Loucy (cell line): ENCODE data around the gene TACO1.

Experiments used
- H2AFZ ChIP-seq: fragments of 200-600 bp; sonication (generic); 2 replicates; pipeline ENCODE4 v1.6.0; 2016; ENCODE audit warnings: antibody characterized with exemption, mild to moderate bottlenecking, low read length, moderate library complexity
- H3F3A ChIP-seq: fragments of 200-600 bp; 2 replicates; pipeline ENCODE4 v1.6.0; 2016; ENCODE audit warnings: antibody characterized with exemption, low read depth, mild to moderate bottlenecking
- H3K27me3 ChIP-seq: fragments of 200-600 bp; sonication (generic); 2 replicates; pipeline ENCODE4 v1.6.1; 2014; ENCODE audit warnings: low read length, mild to moderate bottlenecking; ENCODE audit not compliant: insufficient read depth, poor library complexity, severe bottlenecking
- H3K36me3 ChIP-seq: fragments of 200-600 bp; sonication (generic); 2 replicates; pipeline ENCODE4 v1.6.1; 2016; ENCODE audit warnings: low read length; ENCODE audit not compliant: insufficient read depth
- H3K4me1 ChIP-seq: fragments of 200-600 bp; sonication (generic); 2 replicates; pipeline ENCODE4 v1.5.1; 2014; ENCODE audit warnings: low read length, mild to moderate bottlenecking; ENCODE audit not compliant: insufficient read depth, poor library complexity, severe bottlenecking
- H3K4me2 ChIP-seq: fragments of 200-600 bp; sonication (generic); 2 replicates; pipeline ENCODE4 v1.6.0; 2014; ENCODE audit warnings: antibody characterized with exemption, low read length, low read depth, mild to moderate bottlenecking; ENCODE audit not compliant: poor library complexity, severe bottlenecking
- H3K4me3 ChIP-seq: fragments of 200-600 bp; sonication (generic); 2 replicates; pipeline ENCODE4 v1.5.1; 2014; ENCODE audit warnings: low read length, mild to moderate bottlenecking, mixed read lengths; ENCODE audit not compliant: poor library complexity, severe bottlenecking
- H3K79me2 ChIP-seq: fragments of 200-600 bp; sonication (generic); 2 replicates; pipeline ENCODE4 v1.6.1; 2014; ENCODE audit warnings: low read length; ENCODE audit not compliant: insufficient read depth
- H3K9ac ChIP-seq: fragments of 200-600 bp; sonication (generic); 2 replicates; pipeline ENCODE4 v1.6.0; 2014; ENCODE audit warnings: mild to moderate bottlenecking, low read depth, low read length, moderate library complexity; ENCODE audit not compliant: poor library complexity, severe bottlenecking
- H3K9me2 ChIP-seq: fragments of 200-600 bp; sonication (generic); replicated peaks from 2 replicates; pipeline ENCODE4 v1.6.1; 2016; ENCODE audit warnings: low read depth, low read length, mixed read lengths
- H3K9me3 ChIP-seq: fragments of 200-600 bp; sonication (generic); 2 replicates; pipeline ENCODE4 v1.6.1; 2014; ENCODE audit warnings: mild to moderate bottlenecking, antibody characterized with exemption, low read length, low read depth; ENCODE audit not compliant: insufficient read depth
- H4K20me1 ChIP-seq: fragments of 200-600 bp; sonication (generic); 2 replicates; pipeline ENCODE4 v1.6.0; 2014; ENCODE audit warnings: antibody characterized with exemption, low read length, mild to moderate bottlenecking; ENCODE audit not compliant: insufficient read depth, poor library complexity, severe bottlenecking
- CTCF ChIP-seq: fragments of 200-600 bp; sonication (generic); conservative IDR thresholded peaks from 2 replicates; pipeline ENCODE4 v1.5.1; 2014; ENCODE audit warnings: mild to moderate bottlenecking, antibody characterized with exemption, low read length
- EZH2phosphoT487 ChIP-seq: fragments of 200-600 bp; IDR thresholded peaks from 2 replicates; pipeline ENCODE4 v1.6.1; 2018; ENCODE audit warnings: antibody characterized with exemption, mild to moderate bottlenecking, moderate library complexity, borderline replicate concordance

The TACO1 gene

GRCh38 chr17:63633742-63634141, 33.0 kb downstream of the TACO1 start:
- Histone ChIP-seq H3K4me1 (peaks cover 31% of the 10 kb centered on the region), H3K9me2 (no peaks in the 10 kb centered on the region), H3F3A (no peaks in the 10 kb centered on the region), H3K9me3 (no peaks in the 10 kb centered on the region), H4K20me1 (no peaks in the 10 kb centered on the region), H3K9ac (peak overlapping the region; percentile 45), H2AFZ (no peak overlapping the region), H3K4me3 (peak overlapping the region; percentile 53), H3K36me3 (peaks cover 34% of the 10 kb centered on the region; the same call in 1 of the 2 replicates), H3K79me2 (peaks cover 23% of the 10 kb centered on the region), H3K4me2 (peak overlapping the region; percentile 78), H3K27me3 (no peaks in the 10 kb centered on the region)
- no peak for TF ChIP-seq CTCF
- no peak for TF ChIP-seq EZH2phosphoT487

- H3K4me3 ChIP-seq: peak overlapping the region; percentile 53
- peaks cover 19% of the 10 kb centered on the region for H3K79me2 ChIP-seq
- H3K9ac ChIP-seq: peak overlapping the region; percentile 45
- H4K20me1 ChIP-seq: no peaks in the 10 kb centered on the region
- no peaks in the 10 kb centered on the region for H3K9me3 ChIP-seq
- peak overlapping the region; percentile 78 for H3K4me2 ChIP-seq
- H3F3A ChIP-seq: no peaks in the 10 kb centered on the region
- peaks cover 34% of the 10 kb centered on the region; the same call in 1 of the 2 replicates for H3K36me3 ChIP-seq
- no peak for TF ChIP-seq EZH2phosphoT487
- no peak for TF ChIP-seq CTCF
- H3K4me1 ChIP-seq: peaks cover 28% of the 10 kb centered on the region
- no peak overlapping the region for H2AFZ ChIP-seq
- H3K27me3 ChIP-seq: no peaks in the 10 kb centered on the region
- no peaks in the 10 kb centered on the region for H3K9me2 ChIP-seq
Measured at GRCh38 chr17:63634163-63634562, 33.5 kb downstream of the TACO1 start.

- Histone ChIP-seq H3K79me2 (peaks cover 19% of the 10 kb centered on the region), H3K36me3 (peaks cover 34% of the 10 kb centered on the region; the same call in 1 of the 2 replicates), H3K4me3 (no peak overlapping the region), H2AFZ (no peak overlapping the region), H3K9me3 (no peaks in the 10 kb centered on the region), H3K4me2 (peak overlapping the region; percentile 78), H3K9ac (peak overlapping the region; percentile 45), H4K20me1 (no peaks in the 10 kb centered on the region), H3K27me3 (no peaks in the 10 kb centered on the region), H3K4me1 (peaks cover 25% of the 10 kb centered on the region), H3F3A (no peaks in the 10 kb centered on the region), H3K9me2 (no peaks in the 10 kb centered on the region)
- TF ChIP-seq EZH2phosphoT487: no peak
- no peak for TF ChIP-seq CTCF
Measured at GRCh38 chr17:63634816-63635215, 34.1 kb downstream of the TACO1 start.
